Right lobe of liver (tissue), 6 donors: ENCODE measurements around the gene DCPS. TPM values are rescaled to one million over a fixed set of nuclear protein-coding genes. Genes with fewer than 3 reads are reported as not detected.

ENCODE experiments used
- ATAC-seq, 4 donors: fragments of 200-7000 bp; cut with Tn5 transposase; one replicate each; pipeline ENCODE4 v1.9.1; 2020; ENCODE audit warnings: mild to moderate bottlenecking in 4 of 4, moderate library complexity in 4 of 4
- DNase-seq, 3 donors: peaks; one replicate each; pipeline ENCODE4 v3.0.0-alpha.2; 2020
- H3K27ac ChIP-seq, 3 donors: fragments of 200-600 bp; one replicate each; pipeline ENCODE4 v1.8.0; 2022
- H3K27me3 ChIP-seq, 2 donors: fragments of 200-600 bp; one replicate each; pipeline ENCODE4 v1.8.0; 2022
- H3K36me3 ChIP-seq, 4 donors: fragments of 200-600 bp; sonication (generic) in 1 of 4; one replicate each; pipeline versions ENCODE4 v1.5.1 to v1.8.0; 2017 to 2022; ENCODE audit warnings: control low read depth in 1 of 4
- H3K4me1 ChIP-seq, 4 donors: fragments of 200-600 bp; sonication (generic) in 1 of 4; one replicate each; pipeline versions ENCODE4 v1.5.1 to v1.8.0; 2017 to 2022; ENCODE audit warnings: control low read depth in 1 of 4
- H3K4me3 ChIP-seq, 3 donors: fragments of 200-600 bp; one replicate each; pipeline ENCODE4 v1.8.0; 2022
- H3K9me3 ChIP-seq, 4 donors: fragments of 200-600 bp; sonication (generic) in 1 of 4; one replicate each; pipeline versions ENCODE4 v1.5.1 to v1.8.0; 2017 to 2022; ENCODE audit warnings: control low read depth in 1 of 4
- POLR2A ChIP-seq: fragments of 450-650 bp; IDR thresholded peaks from one replicate; pipeline ENCODE4 v1.6.1; 2017; ENCODE audit warnings: antibody characterized with exemption, mild to moderate bottlenecking
- WGBS: methylation state at CpG from one replicate; pipeline ENCODE4 v1.1.6; 2018; ENCODE audit warnings: low coverage, low lambda C conversion rate; ENCODE audit not compliant: insufficient coverage; ENCODE audit errors: missing lambda C conversion rate; 5-methylcytosine and 5-hydroxymethylcytosine counted together
- intact Hi-C, 2 donors: fragments of 100-400 bp; cut with DNase I; formaldehyde crosslinking; loops; one replicate each; pipeline versions ENCODE4 v1.11.2 to v1.14.1; 2022
- total RNA-seq, 6 experiments: library from RNA; depleted of rRNA in 2 of 6; stranded (reverse); fragments of >200 nt in 2 of 6; fragmentation: NEBNext Ultra II Directional in 3 of 6; extraction: Animal tissue kit (Norgen Biotek cat#: 25700) in 3 of 6; gene quantifications; one replicate each; pipeline versions ENCODE4 v1.1.0 to v1.2.4, GENCODE V29; 2016 to 2023
- TF ChIP-seq, protein P1 (sequence below), 4 donors: fragments of 200-600 bp in 3 of 4; fragments of 450-650 bp in 1 of 4; IDR thresholded peaks; one replicate each; pipeline versions ENCODE4 v1.5.1 to v1.8.0; 2016 to 2022; ENCODE audit warnings: antibody characterized with exemption in 4 of 4, mild to moderate bottlenecking in 2 of 4
- donor health status: DM: no; HTN: yes; CAD: no.
- donor health status: DM: no; HTN: no; CAD: no.
- donor health status: DM: no; HTN: no; CAD: no.
- donor health status: DM: no; HTN: yes; CAD: no.
- donor health status: DM: no; HTN: yes; CAD: no.

Gene DCPS
- total RNA-seq, 6 experiments from 2014 or later: 12.6 to 65.2 (median 21.9) TPM

DNA sequence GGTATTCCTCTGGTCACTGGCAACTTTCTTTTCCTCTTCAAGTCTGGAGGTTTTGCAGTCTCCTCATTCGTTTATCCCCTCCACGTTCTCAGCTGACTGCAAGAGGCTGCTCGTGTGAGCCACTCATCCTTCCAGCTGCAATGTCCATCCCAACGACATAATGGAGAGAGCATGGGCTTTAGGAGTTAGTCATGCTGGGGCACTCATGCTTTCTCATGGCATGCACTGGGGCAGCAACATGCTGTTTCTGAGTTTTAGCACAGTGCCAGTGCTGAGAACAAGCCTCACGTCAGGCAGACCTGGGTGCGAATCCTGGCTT, 7.1 kb downstream of the DCPS start:
- 66% methylated on average over 6 of the region's 6 CpGs for WGBS
- ATAC-seq (no peak), DNase-seq (no peak)
- intact Hi-C loops: loop anchor here (5.0 to 10.0 kb wide), 2 partner anchors 164 to 166 kb away; no protein-coding TSS in a partner anchor
- no peaks in the 10 kb centered on the region for H3K9me3 ChIP-seq
- H3K27me3 ChIP-seq: no peaks in the 10 kb centered on the region
- no peak overlapping the region for H3K4me3 ChIP-seq
- H3K27ac ChIP-seq: no peak overlapping the region
- no peak for TF ChIP-seq POLR2A
- TF ChIP-seq, protein P1, sequence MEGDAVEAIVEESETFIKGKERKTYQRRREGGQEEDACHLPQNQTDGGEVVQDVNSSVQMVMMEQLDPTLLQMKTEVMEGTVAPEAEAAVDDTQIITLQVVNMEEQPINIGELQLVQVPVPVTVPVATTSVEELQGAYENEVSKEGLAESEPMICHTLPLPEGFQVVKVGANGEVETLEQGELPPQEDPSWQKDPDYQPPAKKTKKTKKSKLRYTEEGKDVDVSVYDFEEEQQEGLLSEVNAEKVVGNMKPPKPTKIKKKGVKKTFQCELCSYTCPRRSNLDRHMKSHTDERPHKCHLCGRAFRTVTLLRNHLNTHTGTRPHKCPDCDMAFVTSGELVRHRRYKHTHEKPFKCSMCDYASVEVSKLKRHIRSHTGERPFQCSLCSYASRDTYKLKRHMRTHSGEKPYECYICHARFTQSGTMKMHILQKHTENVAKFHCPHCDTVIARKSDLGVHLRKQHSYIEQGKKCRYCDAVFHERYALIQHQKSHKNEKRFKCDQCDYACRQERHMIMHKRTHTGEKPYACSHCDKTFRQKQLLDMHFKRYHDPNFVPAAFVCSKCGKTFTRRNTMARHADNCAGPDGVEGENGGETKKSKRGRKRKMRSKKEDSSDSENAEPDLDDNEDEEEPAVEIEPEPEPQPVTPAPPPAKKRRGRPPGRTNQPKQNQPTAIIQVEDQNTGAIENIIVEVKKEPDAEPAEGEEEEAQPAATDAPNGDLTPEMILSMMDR (IDR thresholded peaks at IDR 0.05): no peak
- H3K36me3 ChIP-seq: no peaks in the 10 kb centered on the region
- peaks cover 0 to 3% (median 0%) of the 10 kb centered on the region in 4 donors for H3K4me1 ChIP-seq

- Histone ChIP-seq H3K36me3 (no peaks in the 10 kb centered on the region), H3K9me3 (no peaks in the 10 kb centered on the region), H3K4me3 (no peak overlapping the region), H3K27ac (no peak overlapping the region), H3K4me1 (peaks cover 0 to 3% (median 0%) of the 10 kb centered on the region in 4 donors), H3K27me3 (no peaks in the 10 kb centered on the region)
- intact Hi-C loops: loop anchor here (5.0 to 10.0 kb wide), 2 partner anchors 163 to 166 kb away; no protein-coding TSS in a partner anchor
- no peak for DNase-seq
- WGBS: 66% methylated on average over 14 of the region's 14 CpGs
- peak; percentile 16 to 28 (median 19) for ATAC-seq
- TF ChIP-seq, protein P1 (IDR thresholded peaks at IDR 0.05): no peak
- TF ChIP-seq POLR2A: no peak
Measured at GRCh38 chr11:126311401-126312291, 7.8 kb downstream of the DCPS start.

- intact Hi-C loops: loop anchor here (5.0 to 10.0 kb wide), 2 partner anchors 162 to 164 kb away; no protein-coding TSS in a partner anchor
- Histone ChIP-seq H3K27me3 (no peaks in the 10 kb centered on the region), H3K9me3 (no peaks in the 10 kb centered on the region), H3K4me3 (no peak overlapping the region), H3K36me3 (no peaks in the 10 kb centered on the region), H3K4me1 (peaks cover 0 to 3% (median 0%) of the 10 kb centered on the region in 4 donors), H3K27ac (no peak overlapping the region)
- DNase-seq: no peak
- 83% methylated on average over 3 of the region's 8 CpGs for WGBS
- ATAC-seq: no peak
- no peak for TF ChIP-seq POLR2A
- TF ChIP-seq, protein P1 (IDR thresholded peaks at IDR 0.05): no peak
Measured at GRCh38 chr11:126312961-126313360, 9.1 kb downstream of the DCPS start.

DNA sequence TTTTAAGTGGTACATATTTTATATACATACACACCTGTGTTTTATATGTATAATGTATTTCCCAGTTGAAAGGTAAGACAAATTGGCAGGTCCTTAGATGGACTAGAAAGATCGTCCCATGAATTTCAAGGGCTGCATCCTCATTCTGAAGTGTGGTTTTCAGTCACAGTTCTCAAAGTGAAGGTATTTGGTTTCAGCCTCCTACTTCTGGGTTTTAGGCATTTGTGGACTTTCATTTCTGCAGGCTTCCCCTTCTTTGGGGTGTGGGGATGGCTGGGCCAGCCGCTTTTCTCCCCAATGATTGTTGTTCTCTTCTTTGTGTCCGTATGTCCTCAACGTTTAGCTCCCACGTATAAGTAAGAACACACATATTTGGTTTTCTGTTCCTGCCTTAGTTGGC, 10.0 kb downstream of the DCPS start:
- WGBS: 74% methylated on average over 4 of the region's 5 CpGs

More for the DNA sequence above, 10.0 kb downstream of the DCPS start:
- intact Hi-C loops: loop anchor here (5.0 to 10.0 kb wide), 2 partner anchors 161 to 163 kb away; no protein-coding TSS in a partner anchor
- no peak overlapping the region for H3K27ac ChIP-seq
- no peaks in the 10 kb centered on the region for H3K27me3 ChIP-seq
- H3K4me3 ChIP-seq: no peak overlapping the region
- no peak for ATAC-seq
- TF ChIP-seq, protein P1 (IDR thresholded peaks at IDR 0.05): no peak
- TF ChIP-seq POLR2A: no peak
- peaks cover 0 to 3% (median 0%) of the 10 kb centered on the region in 4 donors for H3K4me1 ChIP-seq
- H3K9me3 ChIP-seq: no peaks in the 10 kb centered on the region
- DNase-seq: no peak
- H3K36me3 ChIP-seq: no peaks in the 10 kb centered on the region
